Forelimb muscle (tissue), 1 donor: ENCODE data around the gene PDXK. TPM values are rescaled to one million over a fixed set of nuclear protein-coding genes. Genes with fewer than 3 reads are reported as not detected.

Source experiments
- DNase-seq: peaks from one replicate; pipeline ENCODE4 v3.0.0-alpha.2; 2013; ENCODE audit warnings: low read depth
- polyA plus RNA-seq: library from polyadenylated mRNA; unstranded; fragments of 120-200 nt; gene quantifications from one replicate; pipeline ENCODE4 v1.2.1, GENCODE V29; 2013; ENCODE audit not compliant: insufficient read length

The PDXK gene
- polyA plus RNA-seq, 1 donor: 19.0 TPM

DNA sequence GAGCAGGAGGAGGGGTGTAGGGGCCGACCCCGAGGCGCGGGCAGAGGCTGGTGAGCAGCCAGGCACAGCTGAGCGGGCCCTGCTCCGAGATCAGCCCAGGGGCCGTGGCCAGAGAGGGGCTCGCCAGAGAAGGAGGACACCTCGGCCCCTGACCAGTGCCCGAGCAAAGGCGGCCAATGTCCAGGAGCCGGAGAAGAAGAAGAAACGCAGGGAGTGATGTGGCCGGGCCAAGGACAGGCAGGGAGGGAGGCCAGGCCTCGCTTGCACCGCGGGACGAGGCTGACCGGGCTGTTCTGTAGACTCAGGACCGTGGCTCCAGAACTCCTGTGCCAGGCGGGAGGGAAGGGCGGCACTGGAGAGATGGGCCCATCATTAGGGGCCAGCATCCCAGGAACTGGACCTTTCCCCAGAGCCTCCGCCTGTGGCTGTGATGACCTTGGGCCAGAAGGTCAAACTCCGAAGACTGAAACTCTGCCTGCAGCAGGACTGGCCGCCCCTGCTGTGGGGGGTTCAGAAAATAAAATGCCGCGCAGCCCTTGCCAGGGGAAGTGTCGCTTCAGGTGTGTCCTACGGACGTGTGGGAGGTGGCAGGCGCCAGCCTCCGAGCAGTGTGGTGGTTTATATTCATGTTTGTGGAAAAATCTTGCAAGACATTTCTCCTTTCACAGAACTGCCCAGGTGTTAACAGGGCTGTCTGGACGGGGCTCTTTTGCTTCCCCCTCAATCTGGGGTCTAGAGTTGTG, 84.8 kb downstream of the PDXK start:
- DNase-seq: no peak

GRCh38 chr21:43805275-43805800, 86.4 kb downstream of the PDXK start:
- no peak for DNase-seq

DNA sequence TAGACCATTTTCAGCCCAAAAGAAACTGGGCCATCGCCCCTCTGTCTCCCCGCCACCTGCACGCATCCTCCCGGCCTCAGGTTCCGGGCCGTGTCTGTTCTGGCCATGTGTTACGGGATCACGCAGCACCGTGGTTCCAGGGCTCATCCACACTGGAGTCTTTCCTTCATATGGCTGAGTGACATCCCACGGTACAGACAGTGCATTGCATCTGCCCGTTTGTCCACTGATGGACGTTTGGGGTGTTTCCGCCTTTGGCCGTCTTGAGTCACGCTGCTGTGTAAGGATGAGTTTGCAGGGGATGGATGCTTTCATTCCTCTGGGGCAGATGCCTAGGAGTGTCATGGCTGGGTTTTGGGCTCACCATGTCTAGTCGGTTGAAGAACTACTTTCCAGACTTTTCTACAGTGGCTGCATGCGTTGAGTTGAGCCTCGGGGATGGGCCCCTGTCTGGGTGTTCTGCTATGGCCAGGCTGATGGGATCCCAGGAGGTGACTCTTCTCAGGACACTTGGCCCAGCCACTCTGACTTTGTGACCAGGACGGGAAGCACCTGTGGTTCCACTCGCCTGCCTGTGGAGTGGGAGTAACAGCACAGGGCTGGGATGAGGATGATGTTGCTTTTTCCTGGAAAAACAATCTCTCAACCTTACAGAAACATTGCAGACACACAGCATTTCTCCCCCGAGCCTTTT, 87.2 kb downstream of the PDXK start:
- DNase-seq: no peak

- DNase-seq: no peak
These were observed 89.4 kb downstream of the PDXK start for GRCh38 chr21:43808367-43808766.

DNA sequence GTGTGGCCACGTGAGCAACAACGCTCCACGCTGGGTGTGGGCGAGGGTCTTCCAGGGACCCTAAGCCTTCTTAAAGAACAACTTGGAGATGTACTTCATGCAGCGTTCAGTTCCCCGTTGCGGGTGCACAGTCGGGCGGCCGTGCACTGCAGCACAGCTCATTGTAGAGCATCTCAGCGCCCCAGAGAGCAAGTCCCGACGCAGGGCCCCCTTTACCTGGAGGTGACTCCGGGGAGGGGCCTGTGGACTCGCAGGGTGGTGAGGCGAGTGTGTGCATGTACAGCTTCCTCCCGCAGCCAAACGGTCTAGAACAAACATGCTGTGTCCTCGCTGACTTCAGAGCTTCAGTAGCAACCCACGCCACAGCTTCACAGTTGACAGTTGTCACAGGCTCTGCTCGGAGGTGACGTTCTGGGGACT, 89.9 kb downstream of the PDXK start:
- DNase-seq: no peak

GRCh38 chr21:43809346-43809799, 90.4 kb downstream of the PDXK start:
- no peak for DNase-seq

DNA sequence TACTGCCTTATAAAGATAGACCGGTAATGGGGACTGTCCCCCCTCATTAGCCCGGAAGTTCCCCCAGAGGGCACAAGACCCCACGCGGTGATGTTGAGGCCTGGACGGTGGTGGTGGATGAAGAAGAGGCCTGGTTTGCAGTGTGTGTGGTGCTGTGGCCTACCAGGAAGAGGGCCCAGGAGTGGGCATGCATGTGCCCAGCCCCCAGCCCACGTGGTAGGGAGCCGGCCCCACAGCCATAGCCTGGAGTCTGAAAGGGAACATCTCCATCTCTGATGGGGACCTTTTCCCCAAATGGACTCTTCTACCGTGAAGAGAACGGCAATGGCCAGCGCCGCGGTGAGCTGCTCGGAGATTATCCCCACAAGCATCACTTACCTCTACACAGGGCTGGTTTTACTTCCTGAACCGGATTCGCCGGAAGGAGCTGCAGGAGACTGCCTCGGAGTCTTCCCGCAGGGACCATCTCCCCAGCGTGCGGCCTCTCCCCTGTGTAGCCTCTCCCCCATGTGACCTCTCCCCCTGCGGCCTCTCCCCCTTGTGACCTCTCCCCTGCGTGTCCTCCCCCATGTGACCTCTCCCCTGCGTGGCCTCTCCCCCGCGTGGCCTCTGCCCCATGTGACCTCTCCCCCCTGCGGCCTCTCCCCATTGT, 91.0 kb downstream of the PDXK start:
- no peak for DNase-seq

GRCh38 chr21:43810505-43811261, 91.8 kb downstream of the PDXK start:
- DNase-seq: no peak

DNA sequence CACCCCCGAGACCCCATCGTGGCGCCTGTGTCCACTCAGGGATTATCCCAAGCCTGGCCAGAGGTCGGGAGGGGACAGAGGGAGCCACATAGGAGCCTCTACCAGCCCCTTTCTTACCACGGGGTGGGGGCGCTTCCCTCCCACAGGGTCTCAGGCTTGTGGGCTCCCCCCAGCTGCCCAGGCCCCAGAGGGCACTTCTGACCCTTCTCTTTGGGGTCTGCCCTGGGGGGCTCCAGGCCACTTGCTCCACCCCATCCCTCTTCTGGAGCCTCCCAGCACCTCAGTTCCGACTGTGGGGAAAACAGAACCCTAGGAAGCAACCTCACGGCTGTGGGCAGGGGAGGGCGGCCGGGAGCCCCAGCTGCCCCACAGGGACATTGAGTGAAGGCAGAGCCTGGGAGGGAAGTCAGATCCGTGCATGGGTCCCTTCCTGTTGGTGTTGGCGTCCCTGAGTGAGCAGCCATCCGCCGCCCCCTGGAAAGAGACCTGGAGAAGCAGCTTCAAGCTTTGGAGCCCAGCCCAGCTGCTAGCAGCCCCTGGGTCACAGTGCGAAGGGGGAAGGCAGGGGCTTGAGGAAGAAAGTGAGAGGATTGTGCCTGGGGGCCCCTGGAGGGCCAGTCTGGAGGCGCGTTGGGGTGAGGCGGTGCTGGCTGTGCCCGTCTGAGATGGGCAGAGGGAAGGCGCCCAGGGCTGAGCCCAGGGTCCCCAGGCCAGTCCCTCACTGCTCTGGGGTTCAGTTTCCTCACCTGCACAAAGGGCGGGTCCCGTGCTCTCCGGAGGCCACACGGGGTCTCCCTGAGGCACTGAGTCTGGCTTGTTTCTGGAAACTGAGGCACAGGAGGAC, 92.6 kb downstream of the PDXK start:
- DNase-seq: no peak

Other genes starting within 250 kb of the PDXK start
- 0.62 TPM for gene HSF2BP, start 59.6 kb upstream of the PDXK start, polyA plus RNA-seq
- gene RRP1B, start 59.6 kb upstream of the PDXK start, polyA plus RNA-seq: 23.4 TPM
- gene CSTB, start 57.2 kb downstream of the PDXK start, polyA plus RNA-seq: 14.9 TPM
- gene RRP1, start 70.4 kb downstream of the PDXK start, polyA plus RNA-seq: 16.9 TPM
- gene AGPAT3, start 146.1 kb downstream of the PDXK start, polyA plus RNA-seq: 27.0 TPM